Natural killer cell (primary cell): ENCODE data around the gene STARD3NL. TPM values are rescaled to one million over a fixed set of nuclear protein-coding genes. Genes with fewer than 3 reads are reported as not detected.

Source experiments
- ATAC-seq, 3 donors: fragments of 150-1000 bp in 2 of 3; fragments of 200-7000 bp in 1 of 3; cut with Tn5 transposase; 1 replicate in 1 of 3; 2 replicates in 2 of 3; pipeline ENCODE4 v1.10.0; 2021; ENCODE audit warnings: mild to moderate bottlenecking in 2 of 3, moderate library complexity in 2 of 3
- DNase-seq, 2 donors: peaks; one replicate each; pipeline versions ENCODE4 v3.0.0 to v3.0.0-alpha.2; 2013 to 2021; ENCODE audit warnings: mixed read lengths in 1 of 2
- H3K27ac ChIP-seq: one replicate; pipeline ENCODE4 v1.5.1; 2013; ENCODE audit warnings: mild to moderate bottlenecking, low read length
- H3K27me3 ChIP-seq: one replicate; pipeline ENCODE4 v1.6.1; 2013; ENCODE audit warnings: low read length; ENCODE audit not compliant: control insufficient read depth, insufficient read depth
- H3K36me3 ChIP-seq: one replicate; pipeline ENCODE4 v1.6.1; 2013; ENCODE audit warnings: low read length; ENCODE audit not compliant: control insufficient read depth, insufficient read depth
- H3K4me1 ChIP-seq: one replicate; pipeline ENCODE4 v1.6.1; 2013; ENCODE audit warnings: low read length; ENCODE audit not compliant: control insufficient read depth, insufficient read depth
- H3K4me3 ChIP-seq: one replicate; pipeline ENCODE4 v1.5.1; 2013; ENCODE audit warnings: low read length
- H3K9me3 ChIP-seq: one replicate; pipeline ENCODE4 v1.6.1; 2013; ENCODE audit warnings: low read length; ENCODE audit not compliant: control insufficient read depth, insufficient read depth
- H3K27ac Mint-ChIP-seq, 2 donors: one replicate each; pipeline ENCODE4 v1.8.0; 2022; ENCODE audit warnings: mild to moderate bottlenecking in 2 of 2, mixed read lengths in 2 of 2, moderate library complexity in 1 of 2
- H3K27me3 Mint-ChIP-seq, 2 donors: one replicate each; pipeline ENCODE4 v1.8.0; 2022; ENCODE audit warnings: low read depth in 2 of 2, mixed read lengths in 2 of 2
- H3K36me3 Mint-ChIP-seq: one replicate; pipeline ENCODE4 v1.8.0; 2022; ENCODE audit warnings: mixed read lengths
- H3K4me1 Mint-ChIP-seq, 2 donors: one replicate each; pipeline ENCODE4 v1.8.0; 2022; ENCODE audit warnings: mixed read lengths in 2 of 2
- H3K4me3 Mint-ChIP-seq: one replicate; pipeline ENCODE4 v1.8.0; 2022; ENCODE audit warnings: mild to moderate bottlenecking, moderate library complexity, mixed read lengths
- H3K9me3 Mint-ChIP-seq, 2 donors: one replicate each; pipeline ENCODE4 v1.8.0; 2022; ENCODE audit warnings: mixed read lengths in 2 of 2
- CTCF ChIP-seq: fragments of 200-600 bp; IDR thresholded peaks from one replicate; pipeline ENCODE4 v1.8.0; 2022; ENCODE audit warnings: antibody characterized with exemption
- WGBS: methylation state at CpG from one replicate; pipeline ENCODE4 v1.1.7; 2013; ENCODE audit warnings: missing lambda C conversion rate; ENCODE audit not compliant: insufficient coverage; 5-methylcytosine and 5-hydroxymethylcytosine counted together
- intact Hi-C: fragments of 100-400 bp; cut with micrococcal nuclease; formaldehyde crosslinking; loops from one replicate; pipeline ENCODE4 v1.14.2; 2022
- total RNA-seq, 4 donors: library from RNA; stranded (reverse); fragments of 120-200 nt in 1 of 4; gene quantifications; one replicate each; pipeline versions ENCODE4 v1.2.3 to v1.2.4, GENCODE V29; 2013 to 2022

Gene STARD3NL
- total RNA-seq, 3 donors from 2014 or later (not counting 1 experiment from before 2014, with no cell fraction given): 30.6 to 38.6 (median 38.3) TPM

GRCh38 chr7:38138171-38138570, 39.9 kb upstream of the STARD3NL start:
- 96% methylated on average over 2 of the region's 2 CpGs for WGBS
- Mint-ChIP-seq H3K27me3 (peaks cover 6 to 8% of the 10 kb centered on the region in 2 donors), H3K27ac (no peak overlapping the region), H3K4me3 (no peak overlapping the region), H3K36me3 (no peaks in the 10 kb centered on the region), H3K4me1 (peaks cover 5 to 6% of the 10 kb centered on the region in 2 donors), H3K9me3 (no peaks in the 10 kb centered on the region)
- Histone ChIP-seq H3K27ac (no peak overlapping the region), H3K36me3 (no peaks in the 10 kb centered on the region), H3K4me1 (peaks cover 5% of the 10 kb centered on the region), H3K4me3 (no peak overlapping the region), H3K27me3 (no peaks in the 10 kb centered on the region), H3K9me3 (no peaks in the 10 kb centered on the region)
- no peak for DNase-seq
- intact Hi-C loops: no loop called here
- no peak for TF ChIP-seq CTCF
- ATAC-seq: no peak

- H3K27ac ChIP-seq: no peak overlapping the region
- ATAC-seq (peak; percentile 30 to 80 (median 31)), DNase-seq (no peak)
- peaks cover 5% of the 10 kb centered on the region for H3K4me1 ChIP-seq
- 22% methylated on average over 2 of the region's 2 CpGs for WGBS
- intact Hi-C loops: no loop called here
- H3K9me3 ChIP-seq: no peaks in the 10 kb centered on the region
- H3K36me3 Mint-ChIP-seq: no peaks in the 10 kb centered on the region
- TF ChIP-seq CTCF: no peak
- H3K4me3 ChIP-seq: no peak overlapping the region
- no peaks in the 10 kb centered on the region for H3K9me3 Mint-ChIP-seq
- peaks cover 5 to 6% of the 10 kb centered on the region in 2 donors for H3K4me1 Mint-ChIP-seq
- H3K4me3 Mint-ChIP-seq: no peak overlapping the region
- no peak overlapping the region for H3K27ac Mint-ChIP-seq
- H3K36me3 ChIP-seq: no peaks in the 10 kb centered on the region
- peaks cover 0 to 2% of the 10 kb centered on the region in 2 donors for H3K27me3 Mint-ChIP-seq
- H3K27me3 ChIP-seq: no peaks in the 10 kb centered on the region
Measured at GRCh38 chr7:38141187-38141586, 36.9 kb upstream of the STARD3NL start.

- H3K36me3 Mint-ChIP-seq: no peaks in the 10 kb centered on the region
- Histone ChIP-seq H3K9me3 (no peaks in the 10 kb centered on the region), H3K27ac (no peak overlapping the region), H3K27me3 (no peaks in the 10 kb centered on the region), H3K36me3 (no peaks in the 10 kb centered on the region), H3K4me1 (peaks cover 5% of the 10 kb centered on the region), H3K4me3 (no peak overlapping the region)
- no peak for TF ChIP-seq CTCF
- no peaks in the 10 kb centered on the region for H3K9me3 Mint-ChIP-seq
- DNase-seq (no peak), ATAC-seq (no peak)
- H3K4me3 Mint-ChIP-seq: no peak overlapping the region
- WGBS: 76% methylated on average over 2 of the region's 3 CpGs
- H3K4me1 Mint-ChIP-seq: peaks cover 5 to 6% of the 10 kb centered on the region in 2 donors
- H3K27me3 Mint-ChIP-seq: no peaks in the 10 kb centered on the region
- intact Hi-C loops: no loop called here
- no peak overlapping the region for H3K27ac Mint-ChIP-seq
Measured at GRCh38 chr7:38142736-38143135, 35.3 kb upstream of the STARD3NL start.

GRCh38 chr7:38147005-38147404, 31.0 kb upstream of the STARD3NL start:
- Mint-ChIP-seq H3K27ac (no peak overlapping the region), H3K9me3 (no peaks in the 10 kb centered on the region), H3K4me1 (no peaks in the 10 kb centered on the region), H3K36me3 (no peaks in the 10 kb centered on the region), H3K4me3 (no peak overlapping the region), H3K27me3 (peaks cover 0 to 2% of the 10 kb centered on the region in 2 donors)
- no peak for ATAC-seq
- no peaks in the 10 kb centered on the region for H3K4me1 ChIP-seq
- WGBS: 77% methylated on average over 2 of the region's 2 CpGs
- no peak overlapping the region for H3K27ac ChIP-seq
- no peak for DNase-seq
- H3K9me3 ChIP-seq: no peaks in the 10 kb centered on the region
- no peaks in the 10 kb centered on the region for H3K27me3 ChIP-seq
- intact Hi-C loops: no loop called here
- no peaks in the 10 kb centered on the region for H3K36me3 ChIP-seq
- TF ChIP-seq CTCF: no peak
- H3K4me3 ChIP-seq: no peak overlapping the region
